ENCODE data around the gene SEMA3D.

Gene SEMA3D

GRCh38 chr7:85178531-85179298 is 8.1 kb downstream of the SEMA3D start:
- TF ChIP-seq CTCF (IDR thresholded peaks at IDR 0.05; ENCODE audit: insufficient read depth, low read length, missing control alignments) = no peak
- ChIA-PET CTCF (interaction anchor here (1.9 kb wide), 1 partner anchor 8 kb away, joined by 4 read pairs; the partner anchor contains the start of gene SEMA3D), POLR2A (no interaction called here)
- no peak for DNase-seq (ENCODE audit: low read depth, low spot score)
- no peak overlapping the region for H3K4me3 ChIP-seq (ENCODE audit: low read depth, low read length)

DNA sequence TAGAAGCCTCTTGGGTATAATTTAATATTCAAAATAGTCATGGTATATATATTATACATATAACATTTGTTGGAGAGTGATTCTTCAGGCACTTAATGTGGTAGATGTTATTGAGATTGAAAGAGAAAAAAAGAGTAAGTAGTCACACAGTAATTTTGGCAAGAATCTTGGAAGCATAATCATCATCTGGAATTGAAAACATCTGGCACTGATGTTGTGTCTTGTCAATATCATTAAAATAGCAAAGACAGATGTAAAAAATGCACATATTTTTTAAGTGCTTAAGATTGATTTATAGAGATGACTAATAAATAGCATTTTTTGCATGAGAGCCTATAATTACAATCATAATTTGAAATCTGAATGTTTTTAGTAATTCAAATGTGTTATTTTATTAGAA is 9.5 kb downstream of the SEMA3D start:
- ChIA-PET CTCF (interaction anchor here (0.6 to 1.9 kb wide), 3 partner anchors 8 to 10 kb away, joined by 3 to 4 read pairs (median 3); partner anchors contain the start of gene SEMA3D), POLR2A (no interaction called here)
- DNase-seq (ENCODE audit: low read depth, low spot score) = no peak
- TF ChIP-seq CTCF (IDR thresholded peaks at IDR 0.05; ENCODE audit: insufficient read depth, low read length, missing control alignments) = no peak
- no peak overlapping the region for H3K4me3 ChIP-seq (ENCODE audit: low read depth, low read length)

- no peak overlapping the region for H3K4me3 ChIP-seq (ENCODE audit: low read depth, low read length)
- no peak for TF ChIP-seq CTCF (IDR thresholded peaks at IDR 0.05; ENCODE audit: insufficient read depth, low read length, missing control alignments)
- ChIA-PET CTCF (interaction anchor here (0.8 kb wide), 1 partner anchor 9 kb away, joined by 3 read pairs; no protein-coding TSS in a partner anchor), POLR2A (no interaction called here)
- DNase-seq (ENCODE audit: low read depth, low spot score) = no peak
These were observed 10.7 kb downstream of the SEMA3D start for GRCh38 chr7:85176197-85176596.

GRCh38 chr7:85175217-85175616 is 11.6 kb downstream of the SEMA3D start:
- CTCF ChIA-PET = no interaction called here
- POLR2A ChIA-PET = no interaction called here
- no peak for DNase-seq (ENCODE audit: low read depth, low spot score)
- H3K4me3 ChIP-seq (ENCODE audit: low read depth, low read length) = no peak overlapping the region
- no peak for TF ChIP-seq CTCF (IDR thresholded peaks at IDR 0.05; ENCODE audit: insufficient read depth, low read length, missing control alignments)

GRCh38 chr7:85172530-85172941 is 14.3 kb downstream of the SEMA3D start:
- POLR2A ChIA-PET = no interaction called here
- H3K4me3 ChIP-seq (ENCODE audit: low read depth, low read length) = no peak overlapping the region
- CTCF ChIA-PET = interaction anchor here (1.3 kb wide), 1 partner anchor 14 kb away, joined by 5 read pairs; the partner anchor contains the start of gene SEMA3D
- no peak for TF ChIP-seq CTCF (IDR thresholded peaks at IDR 0.05; ENCODE audit: insufficient read depth, low read length, missing control alignments)
- DNase-seq (ENCODE audit: low read depth, low spot score) = peak; percentile 74

DNA sequence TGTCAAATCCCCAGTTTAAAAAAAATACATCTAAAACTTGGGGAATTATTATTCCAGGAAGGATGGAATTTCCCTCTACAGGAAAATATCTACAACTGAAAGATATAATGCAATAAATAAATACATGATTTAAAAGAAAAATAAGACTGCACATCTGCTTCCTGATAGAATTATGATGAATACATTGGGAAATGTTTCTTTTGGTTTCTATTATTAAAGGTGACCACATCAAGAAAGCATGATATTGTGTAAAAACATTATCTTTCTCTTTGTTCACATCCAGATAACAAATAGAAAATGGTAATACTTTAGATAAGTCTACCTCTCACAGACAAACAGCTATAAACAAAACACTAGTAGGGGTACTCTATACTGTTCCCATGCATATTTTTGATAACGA is 19.2 kb downstream of the SEMA3D start:
- DNase-seq (ENCODE audit: low read depth, low spot score) = no peak
- CTCF ChIA-PET = no interaction called here
- no peak for TF ChIP-seq CTCF (IDR thresholded peaks at IDR 0.05; ENCODE audit: insufficient read depth, low read length, missing control alignments)
- POLR2A ChIA-PET = no interaction called here
- no peak overlapping the region for H3K4me3 ChIP-seq (ENCODE audit: low read depth, low read length)
